Retina (tissue), 1 donor: ENCODE results near the gene PRKCI.
A peak's percentile ranks its signal among the peaks of the same experiment; 100 is the strongest.
"Not testable (repeated sequence)": the region's sequence is repeated elsewhere in the genome, so short reads cannot be mapped to it uniquely, and the experiment has no call there.

Experiments used
- DNase-seq: peaks from one replicate; pipeline ENCODE4 v3.0.0-alpha.2; 2016

PRKCI gene

DNA sequence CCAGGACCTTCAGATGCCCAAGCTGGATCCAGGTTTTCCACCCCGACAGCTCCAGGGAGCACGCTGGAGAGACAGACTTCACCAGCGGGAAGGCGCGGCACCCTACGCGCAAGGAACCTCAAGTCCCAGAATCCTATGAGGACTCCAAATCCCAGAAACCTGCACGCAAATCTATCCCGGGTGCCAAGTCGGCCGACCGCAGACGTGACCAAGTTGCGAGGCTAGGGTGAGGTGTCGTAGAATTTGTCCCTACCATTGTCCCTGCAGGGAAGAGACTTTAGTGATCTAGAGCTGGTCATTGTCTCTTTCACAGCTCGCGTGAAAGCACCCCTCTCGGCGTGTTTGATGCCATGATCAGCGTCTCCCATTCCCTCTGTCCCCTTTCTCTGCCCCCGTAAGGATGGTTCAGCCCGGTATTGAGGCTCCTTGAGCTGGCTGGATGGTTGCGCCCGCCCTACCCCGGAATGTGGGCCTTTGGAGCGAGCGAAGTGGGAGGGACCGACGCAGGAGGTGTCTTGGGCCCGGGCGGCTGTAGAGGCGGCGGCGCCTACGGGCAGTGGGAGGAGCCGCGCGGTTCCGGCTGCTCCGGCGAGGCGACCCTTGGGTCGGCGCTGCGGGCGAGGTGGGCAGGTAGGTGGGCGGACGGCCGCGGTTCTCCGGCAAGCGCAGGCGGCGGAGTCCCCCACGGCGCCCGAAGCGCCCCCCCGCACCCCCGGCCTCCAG, at the start of gene PRKCI:
PRKCI (plus strand) TSS at position 501 of the 723 bp plus-strand sequence. CDS start 246 bp downstream, outside the sequence.
- peak; percentile 99 for DNase-seq

DNA sequence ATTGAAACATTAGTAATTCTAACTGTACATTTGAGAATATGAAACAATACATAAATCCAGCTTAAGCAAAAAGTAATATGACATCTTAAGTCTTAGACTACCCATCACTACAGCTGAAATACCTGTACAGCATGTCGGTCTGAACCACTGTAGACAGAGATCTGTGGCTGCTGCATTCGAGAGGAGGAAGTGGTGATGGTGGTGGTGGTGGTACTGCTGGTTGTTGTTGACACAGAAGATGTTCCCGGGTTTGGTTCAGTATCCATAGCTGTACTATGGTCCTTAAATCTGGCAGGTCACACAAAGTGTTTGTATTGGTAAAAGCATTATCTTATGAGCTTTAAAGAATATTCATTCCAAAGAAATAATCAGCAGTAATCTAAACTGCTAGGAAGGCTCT, 43.6 kb upstream of the PRKCI start:
- no peak for DNase-seq

DNA sequence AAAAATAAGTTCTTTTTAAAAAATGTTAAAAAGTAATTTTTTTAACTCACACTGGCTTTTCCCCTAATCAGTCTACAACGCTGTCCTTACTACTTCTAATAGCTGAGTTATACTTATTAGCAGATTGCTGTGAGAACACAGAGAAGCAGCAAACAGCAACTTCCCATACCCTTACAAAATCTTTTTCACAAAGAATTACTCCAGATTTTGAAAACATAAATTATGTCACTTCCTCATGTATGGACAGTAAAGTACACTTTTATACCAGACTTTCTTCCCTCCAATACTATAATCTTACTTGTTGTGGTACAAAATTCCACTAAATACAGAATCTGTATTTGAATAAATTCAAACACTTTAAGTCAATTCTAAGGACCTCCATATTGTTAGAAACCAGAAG, 42.8 kb upstream of the PRKCI start:
- no peak for DNase-seq

DNA sequence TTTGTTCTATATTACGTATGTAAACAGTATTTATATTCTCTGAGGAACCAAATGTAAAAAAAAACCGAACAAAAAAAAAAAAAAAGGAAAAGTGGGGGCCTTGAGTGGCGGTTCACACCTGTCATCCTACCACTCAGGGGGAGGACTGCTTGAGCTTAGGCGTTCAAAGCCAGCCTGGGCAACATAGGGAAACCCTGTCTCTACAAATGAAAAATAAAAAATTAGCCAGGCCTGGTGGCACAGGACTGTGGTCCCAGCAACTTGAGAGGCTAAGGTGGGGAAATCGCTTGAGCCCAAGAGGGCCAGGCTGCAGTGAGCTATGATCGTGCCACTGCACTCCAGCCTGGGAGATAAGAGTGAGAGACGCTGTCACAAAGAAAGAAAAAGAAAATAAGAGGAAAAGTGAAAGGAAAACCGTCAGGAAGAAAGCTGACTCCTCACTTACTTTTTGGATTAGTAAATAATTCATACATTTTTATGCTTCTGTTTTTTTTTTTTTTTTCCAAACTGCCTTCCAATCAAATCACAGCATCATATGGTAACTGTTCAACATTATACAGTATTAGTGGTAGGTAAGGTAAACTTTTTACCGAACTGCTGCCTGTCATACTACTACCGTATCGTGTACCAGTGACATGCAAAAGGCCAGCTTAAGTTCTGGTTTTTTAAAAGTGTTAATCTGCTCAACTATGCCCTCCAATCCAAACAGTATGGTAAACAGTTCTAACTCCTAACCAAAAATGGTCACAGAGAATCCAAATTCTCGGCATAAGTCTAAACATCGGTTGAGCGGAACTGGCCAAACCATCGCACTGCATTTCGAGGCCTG, 41.9 kb upstream of the PRKCI start:
- DNase-seq = peak; percentile 11

DNA sequence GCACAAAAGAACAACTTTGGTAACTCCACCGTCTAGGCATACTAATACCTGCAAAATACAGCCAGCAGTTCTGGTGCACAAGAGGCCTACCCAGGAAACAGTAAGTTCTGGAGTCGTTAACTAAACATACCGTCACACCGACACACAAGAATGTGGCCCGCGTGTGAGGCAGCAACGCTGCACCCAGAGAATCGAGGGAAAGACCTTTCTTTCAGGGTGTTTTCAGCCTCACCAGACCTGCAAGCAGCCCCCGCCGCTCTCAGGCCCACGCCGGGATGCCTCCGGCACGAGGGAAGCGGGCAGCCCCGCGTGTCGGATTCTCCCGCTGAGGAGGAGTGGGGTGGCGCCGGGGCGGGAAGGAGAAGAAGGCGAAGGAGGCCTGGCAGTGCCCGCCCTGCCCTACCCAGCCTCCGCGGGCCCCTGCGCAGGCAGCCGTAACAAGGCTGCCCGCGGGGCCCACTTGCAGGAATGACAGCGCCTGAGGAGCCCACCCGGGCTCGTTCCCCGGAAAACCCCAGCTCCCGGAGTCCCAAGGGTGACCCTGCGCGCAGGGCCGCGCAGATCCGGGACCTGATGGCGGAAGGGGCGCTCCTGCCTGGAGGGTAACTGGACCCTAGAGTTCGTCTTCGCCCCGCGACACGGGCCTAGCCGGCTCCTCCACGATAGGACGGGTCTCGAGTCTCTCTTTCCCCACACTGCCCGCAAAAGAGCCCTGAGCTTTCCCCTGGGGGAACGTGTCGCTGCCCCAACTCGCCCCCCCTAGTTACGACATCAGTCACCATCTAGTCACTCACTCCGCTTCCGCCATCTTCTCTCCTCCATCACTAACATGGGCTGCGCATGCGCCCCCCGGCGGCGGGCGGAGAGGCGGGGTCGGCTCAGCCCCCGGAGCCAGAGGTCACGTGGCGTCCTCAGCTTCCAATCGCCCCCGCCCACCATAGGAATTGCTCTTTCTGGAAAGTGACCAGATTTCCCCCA, 41.0 kb upstream of the PRKCI start, which contains the start of gene PHC3:
PHC3 (minus strand) TSS at position 826 of the 978 bp plus-strand sequence; CDS start at position 808, 18 bp downstream.
- DNase-seq = peak; percentile 96

DNA sequence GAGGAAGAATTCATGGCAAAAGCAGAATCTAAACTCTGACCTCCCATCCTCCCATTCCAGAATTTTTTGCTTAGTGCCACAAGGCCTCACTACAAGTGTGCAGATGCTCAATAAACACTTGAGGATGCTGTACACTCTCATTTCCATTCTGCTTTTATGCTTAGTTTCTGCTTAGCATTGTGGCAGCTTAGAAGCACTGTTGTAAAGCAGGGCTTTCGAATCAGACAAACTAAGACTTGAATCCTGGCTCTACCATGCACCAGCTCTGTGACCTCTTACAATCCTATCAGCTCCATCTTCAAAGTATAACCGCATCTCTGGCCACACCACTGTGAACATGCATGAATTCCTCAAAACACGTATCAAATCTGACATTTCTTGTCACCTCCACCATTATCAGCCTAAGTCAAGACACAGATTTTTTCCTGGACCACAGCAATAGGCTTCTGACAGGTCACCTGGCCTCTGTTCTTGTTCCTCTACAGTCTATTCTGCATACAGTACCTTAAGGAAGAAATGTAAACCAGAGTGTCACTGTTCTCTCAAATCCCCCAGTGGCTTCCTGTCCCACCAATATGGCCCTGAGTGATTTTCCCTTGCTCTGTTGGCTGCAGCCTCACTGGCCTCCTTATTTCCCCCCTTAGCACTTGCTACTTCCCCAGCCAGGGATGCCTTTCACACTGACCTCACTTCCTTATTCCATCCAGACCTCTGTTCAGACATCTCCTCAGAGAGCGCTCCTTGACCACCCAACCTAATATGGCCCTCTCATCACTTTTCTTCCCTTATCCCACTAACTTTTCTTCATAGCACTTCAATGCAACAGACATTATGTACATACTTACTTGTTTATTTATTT, 32.6 kb upstream of the PRKCI start:
- peak; percentile 32 for DNase-seq

DNA sequence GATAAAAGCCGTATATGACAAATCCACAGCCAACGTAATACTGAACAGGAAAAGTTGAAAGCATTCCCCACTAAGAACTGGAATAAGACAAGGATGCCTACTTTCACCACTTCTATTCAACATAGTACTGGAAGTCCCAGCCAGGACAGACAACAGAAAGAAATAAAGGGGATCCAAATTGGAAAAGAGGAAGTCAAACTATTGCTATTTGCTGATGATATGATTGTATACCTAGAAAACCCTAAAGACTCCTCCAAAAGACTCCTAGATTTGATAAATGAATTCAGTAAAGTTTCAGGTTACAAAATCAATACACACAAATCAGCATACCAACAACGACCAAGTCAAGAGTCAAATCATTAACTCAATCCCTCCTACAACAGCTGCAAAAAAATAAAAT, 26.5 kb upstream of the PRKCI start:
- DNase-seq = not testable (repeated sequence)

DNA sequence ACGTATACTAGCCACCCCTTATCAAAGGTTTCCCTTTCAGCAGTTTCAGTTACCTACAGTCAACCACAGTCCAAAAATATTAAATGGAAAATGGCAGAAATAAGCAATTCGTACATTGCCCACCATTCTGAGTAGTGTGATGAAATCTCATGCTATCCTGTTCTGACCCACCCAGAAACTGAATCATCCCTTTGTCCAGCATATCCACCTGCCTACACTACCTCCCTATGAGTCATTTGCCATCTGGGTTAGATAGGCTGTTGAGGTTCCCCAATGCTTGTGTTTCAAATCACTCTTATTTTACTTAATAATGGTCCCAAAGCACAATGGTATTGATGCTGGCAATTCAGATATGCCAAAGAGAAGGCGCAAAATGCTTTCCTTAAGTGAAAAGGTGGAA, 25.4 kb upstream of the PRKCI start:
- DNase-seq = no peak

DNA sequence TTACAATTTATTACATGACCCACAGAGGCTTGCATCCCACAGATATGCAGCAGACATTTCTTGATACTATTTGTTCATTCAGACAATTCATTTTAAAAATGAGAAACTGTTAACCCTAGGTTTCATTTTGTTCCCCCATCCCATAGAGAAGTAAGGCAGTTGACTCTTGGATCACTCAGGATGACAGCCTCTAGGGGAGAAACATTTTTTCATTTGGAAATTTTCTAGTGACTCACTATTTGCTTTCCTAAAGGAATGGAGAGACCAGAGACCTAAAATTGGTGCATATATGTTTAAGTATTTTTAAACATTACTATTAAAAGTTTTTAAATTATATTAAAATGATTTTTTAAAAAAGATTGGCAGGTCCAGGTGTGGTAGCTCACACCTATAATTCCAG, 21.2 kb upstream of the PRKCI start:
- DNase-seq = no peak

DNA sequence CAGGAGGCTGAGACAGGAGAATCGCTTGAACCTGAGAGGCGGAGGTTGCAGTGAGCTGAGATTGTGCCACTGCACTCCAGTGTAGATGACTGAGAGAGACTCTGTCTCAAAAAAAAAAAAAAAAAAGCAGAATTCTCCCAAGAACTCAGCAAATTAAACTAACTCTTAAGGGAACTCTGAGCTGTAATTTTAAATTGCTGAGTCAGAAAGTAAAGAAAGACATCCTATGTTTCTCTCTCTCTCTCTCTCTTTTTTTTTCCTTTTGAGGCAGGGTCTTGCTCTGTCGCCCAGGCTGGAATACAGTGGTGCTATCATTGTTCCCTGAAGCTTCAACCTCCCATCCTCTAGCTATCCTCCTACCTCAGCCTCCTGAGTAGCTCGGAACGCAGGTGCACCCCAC, 20.7 kb upstream of the PRKCI start:
- DNase-seq = no peak

DNA sequence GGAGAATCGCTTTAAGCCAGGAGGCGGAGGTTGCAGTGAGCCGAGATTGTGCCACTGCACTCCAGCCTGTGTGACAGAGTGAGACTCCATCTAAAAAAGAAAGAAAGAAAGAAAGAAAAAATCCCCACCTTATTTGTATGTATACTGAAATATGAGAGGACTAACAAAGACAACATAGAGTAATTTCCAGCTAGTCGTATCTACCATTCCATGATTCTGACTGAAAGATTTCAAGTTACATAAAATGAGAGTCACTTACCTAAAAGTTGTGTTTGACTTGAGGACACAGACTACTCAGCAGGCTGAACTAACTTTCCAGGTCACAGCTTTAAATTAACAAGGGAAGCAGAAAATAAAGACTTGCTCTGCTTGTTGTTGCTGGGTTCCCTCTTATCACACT, 18.8 kb upstream of the PRKCI start:
- DNase-seq = no peak

DNA sequence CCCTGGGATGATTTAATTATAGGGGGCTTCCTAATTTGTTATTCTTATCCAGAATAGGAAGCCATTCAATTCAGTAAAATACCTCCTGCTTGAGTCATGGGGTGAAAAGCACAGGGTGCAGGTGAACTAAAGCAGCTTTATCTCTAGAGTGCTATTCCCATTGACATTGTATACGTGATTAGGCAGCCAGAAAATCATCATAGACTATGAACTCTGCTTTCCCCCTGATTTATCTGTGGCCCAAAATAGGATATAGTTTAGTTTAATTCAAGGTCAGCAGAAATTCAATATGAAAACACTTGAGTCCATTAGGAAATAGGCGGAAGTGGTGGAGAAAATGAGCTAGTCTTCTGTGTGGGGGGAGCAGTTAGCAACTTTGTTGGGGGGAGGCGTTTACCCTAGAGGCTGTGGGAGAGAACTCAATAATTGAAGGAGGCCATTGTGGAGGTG, 18.2 kb upstream of the PRKCI start:
- DNase-seq = no peak

DNA sequence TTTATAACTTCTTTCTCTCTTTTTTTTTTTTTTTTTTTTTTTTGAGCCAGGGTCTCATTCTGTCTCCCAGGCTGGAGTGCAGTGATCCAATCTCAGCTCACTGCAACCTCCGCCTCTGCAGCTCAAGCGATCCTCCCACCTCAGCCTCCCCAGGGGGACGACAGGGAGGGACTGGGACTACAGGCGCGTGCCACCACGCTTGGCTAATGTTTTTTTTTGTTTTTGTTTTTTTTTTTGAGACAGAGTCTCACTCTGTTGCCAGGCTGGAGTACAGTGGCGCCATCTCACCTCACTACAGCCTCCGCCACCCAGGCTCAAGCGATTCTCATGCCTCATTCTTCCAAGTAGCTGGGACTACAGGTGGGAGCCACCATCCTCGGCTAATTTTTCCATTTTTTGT, 17.7 kb upstream of the PRKCI start:
- DNase-seq = no peak

DNA sequence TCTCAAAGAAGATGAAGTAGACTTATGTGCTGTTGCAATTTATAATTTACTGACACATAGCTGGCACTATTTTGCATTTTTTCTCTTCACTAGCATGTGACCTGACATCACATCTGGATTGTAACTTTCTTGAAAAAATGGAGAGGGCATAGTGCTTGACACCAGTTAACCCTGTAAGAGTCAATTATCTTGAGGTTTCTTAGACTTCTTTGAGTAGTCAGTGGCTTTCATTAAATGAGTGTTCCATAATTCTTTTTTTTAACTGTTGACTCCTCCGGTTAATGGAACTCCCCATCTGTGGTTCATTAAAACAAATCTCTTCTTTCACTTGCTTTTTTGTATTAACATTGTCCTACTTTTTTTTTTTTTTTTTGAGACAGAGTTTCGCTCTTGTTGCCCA, 16.9 kb upstream of the PRKCI start:
- no peak for DNase-seq

DNA sequence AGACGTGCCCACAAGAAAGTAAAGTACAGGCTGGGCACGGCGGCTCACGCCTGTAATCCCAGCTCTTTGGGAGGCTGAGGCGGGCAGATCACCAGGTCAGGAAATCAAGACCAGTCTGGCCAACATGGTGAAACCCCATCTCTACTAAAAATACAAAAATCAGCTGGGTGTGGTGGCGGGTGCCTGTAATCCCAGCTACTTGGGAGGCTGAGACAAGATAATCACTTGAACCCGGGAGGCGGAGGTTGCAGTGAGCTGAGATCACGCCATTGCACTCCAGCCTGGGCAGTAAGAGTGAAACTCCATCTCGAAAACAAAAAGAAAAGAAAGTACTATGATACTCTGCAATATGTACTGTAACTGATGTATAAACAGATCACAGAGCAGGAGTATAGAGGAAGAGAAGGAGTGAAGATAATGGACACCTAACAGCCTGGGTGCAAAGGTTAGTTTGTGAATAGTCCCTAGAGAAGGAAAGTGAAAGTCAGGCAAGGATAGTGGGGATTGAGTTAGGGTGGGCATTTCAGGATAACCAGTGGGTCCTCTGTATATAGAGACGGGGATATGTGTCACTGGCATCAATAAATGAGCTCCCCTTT, 16.0 kb upstream of the PRKCI start:
- not testable (repeated sequence) for DNase-seq

DNA sequence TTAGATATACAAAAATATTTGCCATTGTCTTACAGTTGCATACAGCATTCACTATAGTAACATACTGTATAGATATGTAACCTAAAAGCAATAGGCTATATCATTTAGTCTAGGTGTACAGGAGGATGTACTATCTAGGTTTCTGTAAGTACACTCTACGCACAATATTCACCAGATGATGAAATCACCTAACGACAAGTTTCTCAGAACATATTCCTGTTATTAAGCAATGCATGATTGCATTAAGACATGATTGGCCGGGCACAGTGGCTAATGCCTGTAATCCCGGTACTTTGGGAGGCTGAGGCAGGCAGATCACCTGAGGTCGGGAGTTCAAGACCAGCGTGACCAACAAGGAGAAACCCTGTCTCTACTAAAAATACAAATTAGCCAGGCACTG, 14.5 kb upstream of the PRKCI start:
- no peak for DNase-seq

DNA sequence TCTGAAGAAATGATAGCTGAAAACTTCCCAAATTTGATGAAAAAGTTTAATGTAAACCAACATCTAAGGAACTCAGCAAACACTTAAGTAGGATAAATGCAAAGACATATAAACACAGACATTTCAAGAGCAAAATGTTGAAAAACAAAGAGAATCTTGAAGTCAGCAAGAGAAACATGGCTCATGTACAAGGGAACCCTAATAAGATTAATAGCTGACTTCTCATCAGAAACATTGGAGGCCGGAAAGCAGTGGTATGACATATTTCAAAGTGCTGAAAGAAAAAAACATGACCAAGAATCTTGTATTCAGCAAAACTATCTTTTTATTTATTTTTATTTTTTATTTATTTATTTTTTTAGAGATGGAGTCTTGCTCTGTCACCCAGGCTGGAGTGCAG, 10.6 kb upstream of the PRKCI start:
- no peak for DNase-seq

DNA sequence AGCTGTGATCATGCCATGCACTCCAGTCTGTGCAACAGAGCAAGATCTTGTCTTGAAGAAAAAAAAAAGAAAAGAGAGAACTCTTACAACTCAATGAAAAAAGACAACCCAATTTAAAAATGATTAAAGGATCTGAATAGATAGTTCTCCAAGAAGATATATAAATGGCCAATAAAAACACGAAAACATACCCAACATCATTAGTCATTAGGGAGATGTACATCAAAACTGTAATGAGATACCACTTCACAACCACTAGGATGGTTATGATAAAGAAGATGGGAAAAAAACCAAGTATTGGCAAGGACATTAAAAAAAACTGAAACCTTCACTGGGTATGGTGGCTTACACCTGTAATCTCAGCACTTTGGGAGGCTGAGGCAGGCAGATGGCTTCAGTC, 2.4 kb upstream of the PRKCI start:
- no peak for DNase-seq

DNA sequence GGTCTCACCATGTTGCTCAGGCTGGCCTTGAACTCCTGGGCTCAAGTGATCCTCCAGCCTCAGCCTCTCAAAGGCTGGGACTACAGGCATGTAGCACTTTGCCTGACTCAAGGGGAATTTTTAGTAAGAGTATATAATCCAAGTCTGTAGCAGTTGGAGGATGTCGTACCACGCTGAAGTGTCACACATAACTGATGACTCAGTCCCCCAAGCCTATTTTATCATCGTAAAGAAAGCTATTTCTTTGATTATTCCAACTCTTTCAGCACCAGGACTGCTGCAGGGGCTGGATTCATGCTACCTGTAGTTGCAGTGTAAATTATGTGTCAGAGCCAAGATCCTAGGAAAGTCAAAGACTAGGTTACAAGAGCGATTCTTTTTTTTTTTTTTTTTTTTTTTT, 1.4 kb upstream of the PRKCI start:
- no peak for DNase-seq

DNA sequence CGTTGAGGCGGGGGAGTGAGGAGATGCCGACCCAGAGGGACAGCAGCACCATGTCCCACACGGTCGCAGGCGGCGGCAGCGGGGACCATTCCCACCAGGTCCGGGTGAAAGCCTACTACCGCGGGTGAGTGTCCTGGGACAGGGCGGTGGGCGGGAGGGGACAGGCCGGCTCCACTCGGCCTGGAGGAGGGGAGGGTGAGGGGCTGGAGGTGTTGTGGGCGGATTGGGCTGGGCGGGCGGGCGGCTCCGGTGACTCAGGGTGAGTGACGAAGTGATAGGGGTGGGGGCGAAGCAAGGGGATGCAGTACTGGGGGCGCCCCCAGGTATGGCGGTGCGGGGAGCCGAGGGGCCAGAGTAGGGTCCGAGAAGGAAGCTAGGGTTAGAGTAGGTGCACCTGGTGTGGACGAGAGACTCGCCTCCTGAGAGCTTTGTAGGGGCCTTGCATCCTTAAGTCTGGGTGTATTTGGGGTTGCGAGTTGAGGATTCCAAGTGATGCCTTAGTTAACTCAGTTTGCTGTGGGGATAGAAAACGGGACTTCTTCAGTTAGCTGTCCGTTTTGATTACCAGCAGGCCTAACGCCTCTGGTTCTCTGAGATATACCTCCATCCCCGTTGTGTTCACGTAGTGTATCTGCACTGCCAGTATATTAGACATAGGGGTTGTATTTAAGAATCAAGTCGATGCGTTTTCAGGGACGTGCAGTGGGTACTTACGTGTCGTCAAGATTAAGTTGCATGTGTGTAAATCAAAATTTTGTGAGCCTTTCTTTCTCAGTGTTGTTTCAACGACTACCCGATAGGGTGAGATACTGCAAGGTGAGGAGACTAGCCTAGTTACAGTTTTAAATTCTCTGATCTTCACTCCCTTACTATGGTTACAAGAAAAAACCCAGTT, 670 bp downstream of the PRKCI start:
- peak; percentile 52 for DNase-seq
